CD4-positive, alpha-beta T cell treated with Interleukin-4 for 4 hours (primary cell): ENCODE results near the gene LSS.

Experiments used
- DNase-seq: peaks from one replicate; pipeline ENCODE4 v3.0.0-alpha.2; 2020

LSS gene

DNA sequence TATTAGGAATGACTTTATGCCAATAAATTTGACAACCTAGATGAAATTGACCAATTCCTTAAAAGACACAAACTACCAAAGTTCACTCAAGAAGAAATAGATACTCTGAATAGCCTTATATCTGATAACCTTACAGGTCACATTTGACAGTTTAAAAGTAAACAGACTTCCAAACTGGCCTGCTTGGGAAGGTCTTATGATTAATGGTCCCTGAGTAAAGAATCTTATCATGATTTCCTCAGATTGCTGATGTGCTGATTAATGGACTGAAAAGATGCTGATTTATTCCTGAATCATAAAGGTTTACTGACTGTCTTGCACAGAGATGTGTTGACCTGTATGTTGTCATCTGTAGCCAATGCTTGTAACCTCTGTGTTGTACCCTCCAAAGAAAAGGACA lies 63.5 kb downstream of the LSS start:
- DNase-seq: no peak

DNA sequence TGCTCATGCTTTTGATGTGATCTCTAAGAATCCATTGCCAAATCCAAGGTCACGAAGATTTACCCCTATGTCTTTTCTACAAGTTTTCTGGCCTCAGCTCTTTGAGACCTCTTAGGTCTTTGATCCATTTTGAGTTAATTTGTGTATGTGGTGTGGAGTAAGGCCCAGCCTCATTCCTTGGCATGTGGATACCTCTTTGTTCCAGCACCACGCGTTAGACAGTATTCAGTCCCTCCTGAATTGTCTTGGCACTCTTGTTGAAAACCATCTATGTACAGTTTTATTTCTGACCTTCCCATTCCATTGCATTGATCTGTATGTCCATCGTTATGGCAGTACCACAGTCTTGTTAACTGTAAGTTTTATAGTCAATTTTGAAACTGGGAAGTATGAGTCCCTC lies 65.2 kb downstream of the LSS start:
- DNase-seq: no peak

DNA sequence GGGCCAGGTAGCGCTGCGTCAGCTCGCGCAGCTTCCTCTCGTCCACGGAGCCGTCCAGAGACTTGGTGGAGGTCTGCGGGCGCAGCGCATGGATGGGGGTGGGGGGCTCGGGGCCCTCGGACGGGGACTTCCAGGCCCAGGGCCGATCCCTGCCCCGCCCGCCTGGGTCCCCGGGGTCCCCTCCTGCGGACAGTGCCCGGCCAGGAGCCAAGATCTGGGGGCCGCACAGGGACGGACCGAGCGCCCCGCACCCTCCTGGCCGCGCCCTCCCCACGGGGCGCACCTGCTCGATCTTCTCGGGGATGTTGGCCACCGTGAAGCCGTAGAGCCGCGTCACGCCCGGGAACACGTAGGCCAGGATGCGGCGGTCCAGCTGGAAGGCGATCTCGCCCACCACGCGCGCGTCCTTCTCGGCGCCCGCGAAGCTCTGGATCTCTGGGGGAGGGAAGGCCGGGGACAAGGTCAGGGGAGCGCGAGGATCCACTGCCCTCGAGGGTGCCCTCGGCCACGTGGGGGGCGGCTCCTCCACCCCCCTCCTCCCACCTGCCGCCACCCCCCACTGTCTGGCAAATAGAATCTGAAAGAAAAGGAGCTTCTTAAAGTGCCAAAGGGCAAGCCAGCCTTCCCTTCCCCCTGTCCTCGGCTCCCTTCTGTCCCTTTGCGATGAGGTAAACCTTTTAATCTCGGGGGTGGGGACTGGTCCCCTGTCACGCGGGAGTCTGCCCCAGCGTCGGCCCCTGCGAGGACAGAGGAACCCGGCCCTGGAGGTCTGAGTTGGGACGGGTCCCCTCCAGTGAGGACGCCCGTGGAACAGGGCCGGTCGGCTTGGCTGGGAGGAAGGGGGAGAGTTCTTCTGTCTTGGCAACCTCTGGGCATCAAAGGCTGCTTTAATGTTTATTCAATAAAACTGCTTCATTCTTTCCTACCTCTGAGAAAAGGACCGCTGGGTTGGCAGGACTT lies 66.7 kb downstream of the LSS start:
- no peak for DNase-seq

DNA sequence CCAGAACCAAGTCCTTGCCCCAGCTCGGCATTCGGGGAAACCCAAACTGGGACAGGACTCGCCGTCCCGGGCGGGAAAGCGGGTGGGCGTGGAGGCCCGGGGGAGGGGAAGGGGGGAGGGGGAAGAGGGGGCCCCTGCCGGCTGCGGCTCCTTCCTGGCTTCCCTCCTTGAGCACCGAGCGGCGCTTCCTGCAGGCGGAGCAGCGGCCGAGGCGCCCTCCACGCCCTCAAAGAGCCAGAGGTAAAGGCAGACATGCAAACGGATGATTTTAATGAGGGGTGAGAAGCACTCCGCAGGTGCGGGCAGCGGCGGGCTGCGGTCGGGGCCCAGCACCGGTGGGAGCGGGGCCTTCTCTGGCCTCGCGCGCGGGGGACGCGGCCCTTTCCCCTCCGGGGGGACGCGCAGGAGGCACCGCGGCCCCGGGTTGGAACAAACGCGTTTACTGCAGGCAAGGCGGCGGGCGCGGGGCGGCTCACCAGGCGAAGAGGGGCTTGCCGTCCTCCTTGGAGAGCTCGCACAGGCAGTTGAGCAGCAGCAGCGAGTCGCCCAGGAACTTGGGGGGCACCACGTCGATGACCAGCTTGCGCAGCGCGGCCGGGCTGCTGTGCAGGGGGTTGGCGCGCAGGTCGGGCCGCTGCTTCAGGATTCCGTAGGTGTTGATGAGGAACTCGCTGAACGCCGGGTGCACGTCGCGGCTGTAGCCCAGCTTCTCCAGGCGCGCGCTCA lies 67.5 kb downstream of the LSS start:
- DNase-seq: no peak

DNA sequence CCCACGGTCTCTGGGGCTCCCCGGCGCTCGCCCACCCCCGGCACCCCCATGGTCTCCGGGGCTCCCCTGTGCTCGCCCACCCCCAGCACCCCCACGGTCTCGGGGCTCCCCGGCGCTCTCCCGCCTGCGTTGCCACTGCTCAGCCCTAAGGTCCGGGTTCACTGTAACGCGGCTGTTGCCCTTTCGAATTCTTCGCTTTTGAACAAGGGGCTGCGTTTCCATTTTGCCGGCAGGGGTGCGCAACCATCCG lies 68.0 kb downstream of the LSS start:
- no peak for DNase-seq

DNA sequence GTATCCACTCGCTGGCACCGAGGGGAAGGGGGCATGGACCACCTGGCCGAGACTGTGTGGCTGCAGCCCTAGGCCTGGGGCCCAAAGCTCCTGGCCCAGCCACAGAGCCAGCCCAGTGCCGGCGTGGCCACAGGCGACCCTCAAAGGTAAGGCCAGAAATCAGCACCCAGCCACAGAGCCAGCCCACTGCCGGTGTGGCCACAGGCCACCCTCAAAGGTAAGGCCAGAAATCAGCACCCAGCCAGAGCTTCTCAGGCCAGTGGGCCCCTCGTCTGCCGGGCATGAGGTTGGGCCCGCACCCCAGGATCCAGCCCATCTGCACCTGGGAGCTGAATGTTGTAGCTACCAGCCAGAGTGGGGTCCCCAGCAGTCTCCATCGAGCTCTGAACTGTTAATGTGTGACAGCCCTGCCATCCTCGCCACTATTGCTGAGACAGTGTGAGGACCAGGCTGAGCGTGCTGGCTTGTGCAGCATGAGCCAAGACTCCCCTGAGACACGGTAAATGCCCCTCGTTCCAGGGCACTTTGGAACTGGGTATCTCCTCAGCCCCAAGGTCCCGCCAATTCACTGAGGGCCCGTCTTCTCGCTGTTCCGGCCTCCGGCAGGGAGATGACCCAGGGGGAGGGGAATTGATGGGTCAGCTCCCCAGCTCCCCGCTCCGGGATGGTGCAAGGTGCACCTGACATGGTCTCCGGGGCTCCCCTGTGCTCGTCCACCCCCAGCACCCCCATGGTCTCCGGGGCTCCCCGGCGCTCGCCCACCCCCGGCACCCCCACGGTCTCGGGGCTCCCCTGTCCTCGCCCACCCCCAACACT lies 68.5 kb downstream of the LSS start:
- no peak for DNase-seq

DNA sequence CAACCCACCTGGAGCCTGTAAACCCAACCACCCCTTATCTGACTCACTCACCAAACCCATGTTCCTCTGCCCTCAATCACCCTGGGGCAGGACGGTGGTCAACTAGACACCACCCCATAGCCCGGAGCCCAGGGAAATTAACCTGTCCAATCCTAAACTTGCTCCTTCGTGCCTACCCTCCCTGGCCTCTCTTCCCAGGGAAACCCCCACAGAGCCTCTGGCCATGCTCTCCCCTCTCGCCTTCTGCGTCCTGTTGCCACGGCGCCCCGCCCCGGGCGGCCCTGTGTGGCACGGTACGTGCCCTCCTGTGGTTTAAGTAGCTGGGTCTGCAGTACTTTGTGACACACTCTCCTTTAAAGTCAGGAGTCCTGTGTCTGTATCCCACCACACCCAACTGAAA lies 69.2 kb downstream of the LSS start:
- no peak for DNase-seq

DNA sequence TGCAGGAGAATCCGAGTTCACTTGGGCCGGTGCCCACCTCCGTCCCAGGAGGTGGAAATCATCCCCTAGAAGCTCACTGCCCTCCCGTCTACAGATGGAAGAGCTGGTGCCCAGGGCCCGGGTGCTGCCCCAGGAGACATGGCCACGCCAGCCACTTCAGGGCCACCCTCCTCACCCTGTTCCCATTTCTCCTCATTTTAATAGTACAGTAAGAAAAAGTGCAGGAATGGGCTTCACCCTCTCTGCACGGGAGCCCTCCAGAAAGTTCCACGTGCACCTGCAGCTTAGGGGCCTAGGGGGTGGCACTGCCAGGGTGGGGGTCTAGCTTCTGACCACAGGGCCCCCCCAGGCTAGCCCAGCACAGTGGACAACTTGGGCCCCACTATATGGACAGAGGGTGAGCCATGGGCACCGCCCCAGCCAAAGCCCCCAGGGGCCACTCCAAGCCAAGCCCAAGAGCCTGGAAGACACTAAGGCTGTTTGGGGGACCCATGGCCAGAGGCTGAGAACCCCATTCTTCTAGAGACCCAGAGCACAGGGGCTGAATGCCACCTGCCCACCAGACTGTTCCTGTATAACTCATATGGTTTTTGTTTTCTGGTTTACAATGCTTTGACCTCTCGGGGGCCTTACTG lies 69.8 kb downstream of the LSS start:
- no peak for DNase-seq

DNA sequence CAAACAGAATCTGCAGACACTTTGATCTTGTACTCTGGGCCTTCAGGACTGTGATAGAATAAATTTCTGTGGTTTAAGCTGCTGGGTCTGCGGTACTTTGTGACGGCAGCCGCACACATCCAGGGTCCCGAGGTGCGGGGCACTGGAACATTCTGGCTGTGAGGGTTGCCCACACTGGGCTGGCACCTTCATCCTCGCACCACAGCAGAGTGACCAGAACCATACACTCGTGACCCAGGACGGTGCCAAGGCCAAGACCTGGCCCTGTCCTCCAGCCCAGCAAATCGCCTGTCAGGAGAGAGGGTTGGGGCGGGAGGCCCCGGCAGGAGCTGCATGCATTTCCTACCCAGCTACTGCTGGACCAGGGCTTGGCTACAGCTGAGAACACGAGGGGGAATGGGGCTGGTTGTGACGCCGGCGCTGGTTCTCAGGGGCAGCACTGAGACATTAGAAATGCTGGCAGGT lies 70.6 kb downstream of the LSS start:
- no peak for DNase-seq

DNA sequence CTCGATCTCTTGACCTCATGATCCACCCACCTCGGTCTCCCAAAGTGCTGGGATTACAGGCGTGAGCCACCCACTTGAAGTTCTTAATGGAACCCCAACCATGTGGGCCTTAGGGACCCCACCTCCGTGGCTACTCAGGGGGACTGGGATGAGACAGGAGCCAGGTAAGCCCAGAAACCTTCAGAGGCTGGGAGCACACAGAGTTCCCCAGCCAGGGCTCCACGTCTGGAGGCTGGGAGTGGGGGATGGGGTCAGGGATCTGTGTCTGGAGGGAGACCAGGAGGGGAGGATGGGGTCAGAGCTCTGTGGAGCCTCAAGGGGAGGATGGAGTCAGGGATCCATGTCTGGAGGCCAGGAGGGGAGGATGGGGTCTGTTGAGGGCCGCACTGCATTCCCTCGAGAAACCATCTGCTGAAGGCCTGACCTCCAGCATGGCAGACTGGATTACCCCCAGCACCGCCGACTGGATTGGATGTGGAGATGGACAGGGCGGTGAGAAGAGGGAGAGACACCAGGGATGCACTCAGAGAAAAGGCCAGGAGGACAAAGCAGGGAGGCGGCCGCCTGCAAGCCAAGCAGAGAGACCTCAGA lies 71.1 kb downstream of the LSS start:
- no peak for DNase-seq

DNA sequence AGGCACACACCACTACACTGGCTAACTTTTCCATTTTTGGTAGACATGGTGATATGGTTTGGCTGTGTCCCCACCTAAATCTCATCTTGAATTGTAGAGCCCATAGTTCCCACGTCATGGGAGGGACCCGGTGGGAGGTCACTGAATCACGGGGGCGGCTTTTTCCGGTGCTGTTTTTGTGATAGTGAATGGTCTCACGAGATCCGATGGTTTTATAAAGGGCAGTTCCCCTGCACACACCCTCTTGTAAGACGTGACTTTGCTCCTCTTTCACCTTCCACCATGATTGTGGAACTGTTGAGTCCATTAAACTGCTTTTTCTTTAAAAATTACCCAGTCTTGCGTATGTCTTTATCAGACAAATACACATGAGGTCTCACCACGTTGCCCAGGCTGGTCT lies 71.9 kb downstream of the LSS start:
- no peak for DNase-seq

DNA sequence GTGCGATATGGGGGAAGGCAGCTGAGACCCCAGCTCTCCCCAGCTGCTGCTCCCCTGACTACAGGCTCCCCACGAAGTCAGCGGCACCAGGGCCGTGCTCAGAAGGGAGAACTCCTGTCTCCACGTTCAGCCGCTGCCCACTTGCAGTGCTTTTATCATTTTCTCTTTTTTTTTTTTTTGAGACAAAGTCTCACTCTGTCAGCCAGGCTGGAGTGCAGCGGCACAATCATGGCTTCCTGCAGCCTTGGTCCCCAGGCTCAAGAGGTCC lies 72.3 kb downstream of the LSS start:
- DNase-seq: no peak

DNA sequence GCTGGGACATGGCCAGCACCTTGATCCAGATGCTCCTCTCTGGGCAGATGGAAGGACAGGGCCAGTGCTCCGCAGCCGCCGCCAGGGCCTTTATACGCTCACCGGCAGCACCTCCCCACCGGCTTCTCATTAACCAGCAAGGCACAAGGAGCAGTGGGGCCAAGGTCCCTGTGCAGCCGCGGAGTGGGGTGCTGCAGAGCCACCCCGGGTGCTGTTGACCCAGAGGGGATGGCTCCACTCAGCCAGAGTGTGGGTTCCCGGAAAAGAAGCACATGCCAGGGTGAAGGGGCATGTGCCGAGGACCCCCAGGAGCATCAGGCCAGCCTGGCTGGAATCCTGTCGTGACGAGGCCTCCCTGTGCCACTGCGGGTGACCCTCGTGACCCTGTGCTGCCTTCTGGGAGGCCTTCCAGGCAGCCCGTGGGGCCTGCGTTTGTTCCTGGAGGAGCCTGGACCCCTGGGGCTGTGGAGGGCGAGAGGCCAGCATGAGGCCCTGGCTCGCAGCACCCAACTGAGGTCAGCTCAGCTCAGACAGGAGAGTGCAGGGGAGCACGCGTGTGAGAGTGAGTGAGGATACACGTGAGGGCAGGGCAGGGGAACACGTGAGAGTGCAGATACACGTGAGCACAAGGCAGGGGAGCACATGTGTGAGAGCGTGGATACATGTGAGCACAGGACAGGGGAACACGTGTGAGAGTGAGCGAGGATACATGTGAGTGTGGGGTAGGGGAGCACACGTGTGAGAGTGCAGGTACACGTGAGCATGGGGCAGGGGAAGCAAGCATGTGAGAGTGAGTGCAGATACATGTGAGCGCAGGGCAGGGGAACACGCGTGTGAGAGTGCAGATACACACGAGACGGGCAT lies 72.8 kb downstream of the LSS start, which contains the start of gene FTCD:
Gene FTCD (minus strand): TSS at position 66 of the 864 bp plus-strand sequence. CDS start 56 bp downstream, at position 10.
- DNase-seq: no peak

DNA sequence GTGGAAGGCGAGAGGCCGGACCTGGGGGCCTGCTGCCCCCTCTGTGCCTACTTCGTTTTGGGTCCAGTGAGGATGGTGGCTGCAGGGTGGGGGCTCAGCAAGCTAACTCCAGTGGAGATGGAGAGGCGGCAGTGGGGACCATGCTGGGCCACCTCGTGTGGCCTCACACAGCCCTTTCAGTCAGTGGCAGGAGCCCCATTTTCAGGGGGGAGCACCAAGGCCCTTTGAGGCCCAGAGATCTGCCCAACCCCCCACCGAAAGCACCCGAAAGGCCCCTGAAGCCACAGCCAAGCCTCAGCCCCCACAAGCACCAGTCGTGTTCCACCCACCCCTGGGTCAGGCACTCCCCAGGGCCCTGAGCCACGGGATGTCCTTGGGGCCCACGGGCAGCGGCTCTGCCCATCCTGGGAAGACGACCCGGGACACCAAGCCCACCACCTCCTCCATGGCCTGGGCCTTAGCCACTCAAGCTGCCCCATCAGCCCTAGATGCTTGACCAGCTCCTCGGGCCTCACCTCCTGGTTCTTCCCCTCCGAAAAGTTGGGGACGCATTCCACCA lies 73.5 kb downstream of the LSS start:
- no peak for DNase-seq

DNA sequence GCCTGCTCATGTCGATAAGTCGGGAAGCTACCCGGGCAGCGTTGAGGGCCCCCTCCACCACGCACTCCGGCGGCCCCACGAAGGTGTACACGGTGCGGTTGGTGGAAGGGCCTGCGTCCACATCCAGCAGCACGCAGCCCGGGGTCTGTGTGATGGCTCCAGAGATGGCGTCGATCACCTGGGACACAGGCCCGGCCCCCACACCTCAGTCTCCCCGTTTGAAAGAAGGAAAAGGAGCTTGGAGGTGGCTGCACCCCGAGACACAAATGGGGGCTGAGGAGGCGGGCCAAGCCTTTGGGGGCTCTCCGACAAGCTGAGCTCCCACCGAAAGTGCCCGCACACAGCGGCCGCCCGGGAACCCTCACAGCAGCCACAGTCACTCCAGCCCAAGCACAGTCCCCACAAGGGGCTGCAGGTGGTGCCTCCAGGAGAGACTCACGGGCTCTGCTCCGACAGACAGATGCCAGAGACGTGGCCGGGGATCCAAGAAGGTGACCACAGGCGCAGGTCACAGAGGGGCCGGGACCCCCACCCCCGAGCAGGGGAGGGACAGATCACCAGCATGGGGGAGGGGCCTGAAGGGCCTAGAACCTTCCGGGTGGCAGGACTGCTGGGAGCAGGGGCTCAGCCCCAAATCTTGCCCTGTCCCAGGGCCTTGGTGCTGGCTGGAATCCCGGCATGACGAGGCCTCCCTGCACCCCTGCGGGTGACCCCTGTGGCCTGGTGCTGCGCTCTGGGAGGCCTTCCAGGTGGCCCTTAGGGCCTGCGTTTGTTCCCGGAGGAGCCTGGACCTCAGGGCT lies 74.2 kb downstream of the LSS start:
- DNase-seq: no peak

DNA sequence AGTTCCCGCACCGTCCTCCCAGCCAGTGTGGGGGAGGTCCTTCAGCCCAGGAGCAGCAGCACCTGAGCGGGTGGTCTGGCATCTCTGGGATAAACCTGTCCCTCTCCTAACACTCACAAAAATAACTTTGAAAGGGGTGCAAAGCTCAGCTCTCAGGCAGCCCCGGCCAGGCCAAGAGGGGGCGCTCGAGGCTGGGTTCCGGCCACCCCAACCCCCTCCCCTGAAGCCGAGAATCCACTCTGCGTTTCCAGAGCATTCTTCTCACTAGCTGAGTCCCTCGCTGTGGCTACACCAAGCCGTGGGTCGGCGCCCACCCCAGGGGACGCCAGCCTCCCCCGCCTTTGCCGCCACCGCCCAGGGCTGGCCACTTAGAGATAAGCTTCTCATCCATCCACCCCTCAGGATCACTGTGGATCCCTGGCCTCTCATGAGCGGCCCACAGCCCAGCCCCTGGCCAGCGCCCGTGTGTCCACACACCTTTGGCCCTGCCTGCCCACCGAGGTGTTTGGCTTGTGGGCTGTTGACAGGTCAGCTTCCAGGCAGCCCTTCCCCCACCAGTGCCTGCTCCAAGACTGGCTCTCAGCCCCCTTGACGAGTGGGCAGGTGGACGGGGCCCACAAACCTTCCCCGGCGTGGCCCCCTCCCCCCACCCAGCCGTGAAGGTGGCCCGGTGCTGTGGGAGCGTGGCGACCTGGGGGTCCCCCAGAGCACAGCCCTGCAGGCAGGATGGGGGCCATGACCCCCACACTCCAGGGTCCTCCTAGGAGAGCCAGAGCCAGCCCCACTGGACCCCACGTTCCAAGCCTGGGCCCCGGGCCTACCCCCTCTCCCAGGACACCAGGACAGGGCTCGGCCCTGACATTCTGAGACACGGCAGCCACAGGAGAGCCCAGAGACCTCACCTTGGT lies 75.1 kb downstream of the LSS start:
- DNase-seq: peak; percentile 29

DNA sequence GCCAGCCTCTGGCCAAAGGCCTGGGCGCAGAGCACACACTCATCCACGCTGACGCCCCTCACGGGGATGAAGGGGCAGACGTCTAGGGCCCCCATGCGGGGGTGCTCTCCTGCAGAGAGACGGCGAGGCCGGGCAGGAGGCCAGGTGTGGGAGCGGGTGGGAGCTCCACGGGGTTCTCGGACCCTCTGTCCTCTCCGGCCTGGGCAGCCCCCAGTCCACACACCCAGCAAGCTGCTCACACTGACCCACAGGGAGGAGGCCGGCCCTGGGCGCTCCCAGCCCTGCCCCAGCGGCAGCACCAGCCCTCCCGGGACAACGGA lies 75.7 kb downstream of the LSS start:
- DNase-seq: no peak

DNA sequence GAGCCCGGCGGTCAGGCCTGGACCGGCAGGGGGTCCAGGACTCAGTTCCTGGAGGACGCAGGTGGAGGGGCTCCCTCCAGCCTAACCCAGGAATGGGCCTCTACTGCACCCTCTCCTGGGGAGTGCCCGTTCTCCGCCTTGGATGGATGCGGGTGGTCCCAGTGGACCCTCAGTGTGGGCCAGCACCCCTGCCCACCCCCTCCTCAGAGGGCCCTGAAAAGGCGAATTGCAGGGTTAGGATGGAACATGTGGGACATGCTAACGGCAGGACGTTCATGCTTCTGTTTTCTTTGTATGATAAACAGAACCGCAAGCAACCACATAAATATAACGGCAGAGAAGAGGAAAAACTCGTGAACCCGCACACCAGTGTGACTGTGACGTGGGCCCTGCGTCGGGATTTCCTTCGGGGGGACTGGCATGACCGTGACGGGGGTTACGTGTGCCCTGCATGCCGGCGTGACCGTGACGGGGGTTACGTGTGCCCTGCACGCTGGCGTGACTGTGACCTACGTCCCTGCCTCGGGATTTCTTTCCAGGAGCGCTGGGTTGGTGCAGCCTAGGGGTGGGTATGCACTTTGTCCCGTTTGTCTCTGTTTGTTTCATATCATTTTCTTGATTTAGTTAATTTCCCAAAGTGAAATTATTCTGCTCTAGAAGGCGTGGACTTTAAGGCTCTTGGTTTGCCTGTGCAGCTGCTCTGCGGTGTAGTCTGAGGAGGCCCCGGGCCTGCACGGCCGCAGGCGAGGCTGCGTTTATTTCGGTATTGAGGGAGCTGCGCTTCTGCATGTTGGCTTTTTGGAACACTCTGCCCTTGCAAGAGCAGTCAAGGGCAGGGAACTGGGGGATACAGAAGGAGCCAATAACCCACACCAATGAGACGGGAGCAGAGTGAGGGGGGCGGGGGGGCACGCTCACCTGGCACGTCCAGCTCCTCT lies 76.3 kb downstream of the LSS start:
- DNase-seq: no peak
